ENCODE data around the gene ARHGAP28.

DNA sequence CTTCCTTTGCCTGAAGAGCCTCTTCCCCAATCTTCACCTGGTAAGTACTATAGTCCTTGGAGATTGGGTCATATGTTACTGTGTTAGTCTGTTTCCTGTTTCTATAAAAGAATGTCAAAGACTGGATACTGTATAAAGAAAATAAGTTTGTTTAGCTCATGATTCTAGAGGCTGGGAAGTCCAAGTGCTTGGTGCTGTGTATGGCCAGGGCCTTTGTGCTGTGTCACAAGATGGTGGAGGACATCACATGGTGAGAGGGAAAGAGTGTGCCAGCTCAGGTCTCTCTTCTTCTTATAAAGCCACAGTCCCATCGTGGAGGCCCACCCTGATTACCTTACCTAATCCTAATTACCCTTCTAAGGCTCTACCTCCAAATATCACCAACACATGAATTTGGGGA is 20.9 kb downstream of the ARHGAP28 start:
- TF ChIP-seq CTCF (IDR thresholded peaks at IDR 0.05) (no peak), ZBTB33 (IDR thresholded peaks at IDR 0.05; ENCODE audit: borderline replicate concordance, low read depth) (no peak), RFX5 (IDR thresholded peaks at IDR 0.05; ENCODE audit: low read length) (no peak), POLR2AphosphoS5 (IDR thresholded peaks at IDR 0.05; ENCODE audit: low read depth, low read length) (no peak), RAD21 (IDR thresholded peaks at IDR 0.05; ENCODE audit: low read length) (no peak), SMC3 (IDR thresholded peaks at IDR 0.05; ENCODE audit: low read depth, low read length) (no peak)
